Muscle of leg (tissue), 11 donors: ENCODE measurements around the gene ILK. TPM values are rescaled to one million over a fixed set of nuclear protein-coding genes. Genes with fewer than 3 reads are reported as not detected.

ENCODE experiments used
- DNase-seq: peaks from one replicate; pipeline ENCODE4 v3.0.0; 2013
- H3K27ac ChIP-seq: one replicate; pipeline ENCODE4 v1.5.1; 2013; ENCODE audit warnings: mild to moderate bottlenecking, low read length, control low read depth
- H3K27me3 ChIP-seq: one replicate; pipeline ENCODE4 v1.6.1; 2013; ENCODE audit warnings: low read length; ENCODE audit not compliant: control insufficient read depth, insufficient read depth
- H3K36me3 ChIP-seq: one replicate; pipeline ENCODE4 v1.6.1; 2013; ENCODE audit warnings: low read length; ENCODE audit not compliant: control insufficient read depth, insufficient read depth
- H3K4me1 ChIP-seq: one replicate; pipeline ENCODE4 v1.6.1; 2013; ENCODE audit warnings: low read length; ENCODE audit not compliant: control insufficient read depth, insufficient read depth
- H3K4me3 ChIP-seq: one replicate; pipeline ENCODE4 v1.5.1; 2013; ENCODE audit warnings: low read length, control low read depth
- H3K9me3 ChIP-seq: replicated peaks from 2 replicates; pipeline ENCODE4 v1.6.1; 2013; ENCODE audit warnings: low read depth, low read length; ENCODE audit not compliant: control insufficient read depth
- WGBS: methylation state at CpG from one replicate; pipeline ENCODE4 v1.1.5; 2013; ENCODE audit warnings: missing lambda C conversion rate; ENCODE audit not compliant: insufficient coverage; 5-methylcytosine and 5-hydroxymethylcytosine counted together
- polyA plus RNA-seq, 8 donors: library from polyadenylated mRNA; unstranded; fragments of 120-200 nt; gene quantifications; one replicate each; pipeline versions ENCODE4 v1.2.1 to v1.2.3, GENCODE V29; 2013; ENCODE audit warnings: inconsistent platforms in 1 of 8, low replicate concordance in 1 of 8; ENCODE audit not compliant: insufficient read length in 8 of 8, insufficient read depth in 1 of 8
- total RNA-seq: library from RNA; stranded (reverse); fragments of 120-200 nt; gene quantifications from one replicate; pipeline ENCODE4 v1.2.4, GENCODE V29; 2013

ILK gene
- total and polyA plus RNA-seq, 9 donors = 139 to 165 (median 148) TPM

DNA sequence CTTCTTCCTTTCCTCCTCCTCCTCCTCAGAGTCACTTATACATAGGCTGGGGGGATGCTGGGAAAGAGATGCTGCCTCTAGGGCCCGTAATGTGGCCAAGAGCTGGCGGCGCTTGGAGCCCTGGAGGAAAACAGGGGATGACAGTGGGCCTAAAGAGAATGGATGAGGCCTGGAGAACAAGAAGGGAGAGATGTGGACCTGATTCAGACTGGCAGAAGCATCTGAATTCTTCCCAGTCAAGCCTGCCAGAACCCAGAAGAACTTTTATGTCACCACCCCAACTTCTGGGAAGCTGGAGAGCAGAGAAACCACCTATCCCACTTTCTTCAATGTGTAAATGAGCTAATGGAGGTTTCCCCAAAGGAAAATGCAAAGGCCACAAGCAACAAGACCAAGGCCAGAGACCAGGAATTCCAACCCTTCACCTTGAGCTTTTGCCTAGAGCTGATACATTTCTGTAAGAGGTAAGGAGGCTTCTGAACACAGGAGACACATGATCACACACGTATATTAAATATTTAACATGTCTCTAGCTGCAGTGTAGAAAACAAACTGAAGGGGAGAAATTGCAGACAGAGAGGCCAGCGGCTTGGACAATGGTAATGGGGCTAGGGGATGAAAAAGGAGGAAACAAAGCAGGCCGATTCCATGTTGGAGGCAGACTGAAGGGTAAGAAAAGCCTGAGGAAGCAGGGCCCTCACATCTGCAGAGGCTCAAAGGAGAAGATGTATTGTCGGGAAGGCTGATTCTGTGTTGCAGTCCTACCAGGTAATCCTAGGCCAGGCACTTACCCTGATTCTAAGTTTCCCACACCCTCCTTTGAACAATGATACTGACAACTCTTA is 1.3 kb upstream of the ILK start:
- Histone ChIP-seq H3K36me3 (peaks cover 53% of the 10 kb centered on the region), H3K27me3 (no peaks in the 10 kb centered on the region), H3K4me3 (peak overlapping the region; percentile 98), H3K9me3 (no peaks in the 10 kb centered on the region), H3K27ac (peak overlapping the region; percentile 90), H3K4me1 (peaks cover 40% of the 10 kb centered on the region)
- WGBS = 88% methylated on average over 5 of the region's 7 CpGs
- no peak for DNase-seq

GRCh38 chr11:6604081-6604626 is 580 bp downstream of the ILK start:
- no peaks in the 10 kb centered on the region for H3K27me3 ChIP-seq
- H3K9me3 ChIP-seq = no peaks in the 10 kb centered on the region
- H3K4me1 ChIP-seq = peaks cover 47% of the 10 kb centered on the region
- 0% methylated on average over 13 of the region's 20 CpGs for WGBS
- peak overlapping the region; percentile 100 for H3K27ac ChIP-seq
- DNase-seq = peak; percentile 89
- peak overlapping the region; percentile 98 for H3K4me3 ChIP-seq
- H3K36me3 ChIP-seq = peaks cover 56% of the 10 kb centered on the region

DNA sequence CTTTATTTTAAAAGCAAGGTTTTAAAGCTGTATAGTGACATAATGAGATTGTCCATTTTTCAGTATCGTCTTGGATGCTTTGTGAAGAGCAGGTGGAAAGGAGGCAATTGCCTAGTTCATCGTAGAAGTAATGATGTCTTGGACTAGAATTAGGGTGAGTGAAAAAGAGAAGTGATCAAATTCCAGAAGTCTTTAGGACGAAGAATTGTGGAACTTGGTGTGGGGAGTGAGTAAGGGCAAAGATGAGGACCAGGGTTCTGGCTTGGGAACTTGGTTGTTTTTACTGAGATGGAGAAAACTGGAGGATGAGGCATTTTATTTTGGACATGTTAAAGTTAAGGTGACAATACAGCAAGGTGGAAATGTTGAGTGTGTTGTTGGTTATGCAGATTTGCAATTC is 1.2 kb downstream of the ILK start:
- WGBS = 10% methylated on average over 3 of the region's 3 CpGs
- Histone ChIP-seq H3K27me3 (no peaks in the 10 kb centered on the region), H3K9me3 (no peaks in the 10 kb centered on the region), H3K27ac (peak overlapping the region; percentile 100), H3K36me3 (peaks cover 56% of the 10 kb centered on the region), H3K4me1 (peaks cover 53% of the 10 kb centered on the region), H3K4me3 (peak overlapping the region; percentile 98)
- DNase-seq = peak; percentile 19

DNA sequence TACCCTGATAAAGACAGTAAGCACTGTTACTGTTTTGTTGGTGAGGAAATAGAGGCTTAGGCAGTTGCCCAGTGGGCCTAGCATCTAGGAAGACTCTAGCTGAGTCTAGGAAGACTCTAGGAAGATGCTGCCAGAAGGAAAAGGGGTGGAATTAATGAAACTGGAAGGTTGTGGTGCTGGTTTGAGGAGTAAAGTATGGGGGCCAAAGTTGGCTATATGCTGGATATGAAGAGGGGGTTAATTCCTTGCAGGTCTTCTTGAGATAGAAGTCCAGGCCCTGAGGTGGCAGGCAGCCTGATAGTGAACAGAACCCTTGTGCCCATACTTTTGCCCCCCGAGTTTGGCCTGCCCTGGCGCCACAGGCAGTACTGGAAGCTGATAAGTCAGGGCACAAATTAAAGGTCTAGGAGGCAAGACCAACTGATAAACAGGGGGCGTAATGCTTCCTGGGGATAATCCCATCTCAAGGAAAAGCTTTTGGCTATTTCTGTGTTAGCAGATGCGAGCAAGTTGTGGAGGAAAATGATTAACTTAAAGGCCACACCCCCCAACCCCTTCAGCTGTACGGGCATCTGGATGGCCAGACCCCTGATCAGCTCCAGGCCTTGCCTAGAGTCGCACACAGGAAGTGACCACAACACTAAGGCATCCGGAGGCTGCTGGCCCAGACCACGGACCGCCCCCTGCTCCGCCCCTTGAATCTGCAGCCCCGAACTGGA is 3.1 kb downstream of the ILK start:
- H3K36me3 ChIP-seq = peaks cover 56% of the 10 kb centered on the region
- H3K9me3 ChIP-seq = no peaks in the 10 kb centered on the region
- DNase-seq = peak; percentile 98
- no peaks in the 10 kb centered on the region for H3K27me3 ChIP-seq
- H3K4me3 ChIP-seq = peak overlapping the region; percentile 21
- 25% methylated on average over 6 of the region's 11 CpGs for WGBS
- H3K27ac ChIP-seq = peak overlapping the region; percentile 100
- peaks cover 61% of the 10 kb centered on the region for H3K4me1 ChIP-seq

- H3K4me1 ChIP-seq = peaks cover 55% of the 10 kb centered on the region
- no peaks in the 10 kb centered on the region for H3K9me3 ChIP-seq
- H3K27me3 ChIP-seq = no peaks in the 10 kb centered on the region
- H3K4me3 ChIP-seq = no peak overlapping the region
- no peak for DNase-seq
- peak overlapping the region; percentile 100 for H3K27ac ChIP-seq
- H3K36me3 ChIP-seq = peaks cover 55% of the 10 kb centered on the region
Measured at GRCh38 chr11:6607190-6607795, 3.7 kb downstream of the ILK start.

DNA sequence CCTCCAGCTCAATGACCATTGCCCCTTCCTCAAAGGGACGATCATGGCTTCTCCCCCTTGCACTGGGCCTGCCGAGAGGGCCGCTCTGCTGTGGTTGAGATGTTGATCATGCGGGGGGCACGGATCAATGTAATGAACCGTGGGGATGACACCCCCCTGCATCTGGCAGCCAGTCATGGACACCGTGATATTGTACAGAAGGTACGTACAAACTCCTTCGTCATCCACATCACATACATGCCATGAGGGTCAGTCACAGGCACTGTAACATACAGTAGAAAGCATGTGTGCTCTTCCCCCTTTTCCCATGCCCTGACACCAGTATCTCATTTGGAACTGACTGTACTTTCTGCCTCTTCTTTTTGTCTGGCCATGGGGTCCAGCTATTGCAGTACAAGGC is 4.4 kb downstream of the ILK start:
- Histone ChIP-seq H3K27me3 (no peaks in the 10 kb centered on the region), H3K27ac (peak overlapping the region; percentile 100), H3K4me3 (no peak overlapping the region), H3K4me1 (peaks cover 54% of the 10 kb centered on the region), H3K9me3 (no peaks in the 10 kb centered on the region), H3K36me3 (peaks cover 53% of the 10 kb centered on the region)
- peak; percentile 7 for DNase-seq
- WGBS = 93% methylated on average over 4 of the region's 9 CpGs

- Histone ChIP-seq H3K36me3 (peaks cover 53% of the 10 kb centered on the region), H3K4me1 (peaks cover 58% of the 10 kb centered on the region), H3K4me3 (no peak overlapping the region), H3K9me3 (no peaks in the 10 kb centered on the region), H3K27me3 (no peaks in the 10 kb centered on the region), H3K27ac (no peak overlapping the region)
- 76% methylated on average over 9 of the region's 14 CpGs for WGBS
- DNase-seq = peak; percentile 12
Measured at GRCh38 chr11:6608726-6609501, 5.3 kb downstream of the ILK start.

GRCh38 chr11:6609502-6610015 is 6.0 kb downstream of the ILK start:
- 91% methylated on average over 5 of the region's 8 CpGs for WGBS
- peak; percentile 17 for DNase-seq
- H3K4me1 ChIP-seq = peaks cover 58% of the 10 kb centered on the region

GRCh38 chr11:6610591-6610990 is 7.0 kb downstream of the ILK start:
- H3K27me3 ChIP-seq = no peaks in the 10 kb centered on the region
- peaks cover 50% of the 10 kb centered on the region for H3K4me1 ChIP-seq
- no peaks in the 10 kb centered on the region for H3K9me3 ChIP-seq
- WGBS = 100% methylated on average over 3 of the region's 6 CpGs
- H3K36me3 ChIP-seq = peaks cover 63% of the 10 kb centered on the region
- DNase-seq = peak; percentile 23
- peak overlapping the region; percentile 93 for H3K27ac ChIP-seq
- no peak overlapping the region for H3K4me3 ChIP-seq

More at GRCh38 chr11:6609502-6610015, 6.0 kb downstream of the ILK start:
- no peak overlapping the region for H3K4me3 ChIP-seq
- H3K36me3 ChIP-seq = peaks cover 57% of the 10 kb centered on the region
- H3K27ac ChIP-seq = no peak overlapping the region
- H3K9me3 ChIP-seq = no peaks in the 10 kb centered on the region
- no peaks in the 10 kb centered on the region for H3K27me3 ChIP-seq
